CD4-positive, alpha-beta memory T cell (primary cell): ENCODE data around the gene LSM14B. TPM values are rescaled to one million over a fixed set of nuclear protein-coding genes. Genes with fewer than 3 reads are reported as not detected.
A peak's percentile ranks its signal among the peaks of the same experiment; 100 is the strongest.

Source experiments
- CTCF ChIA-PET: fragments of 350-600 bp; sonication (Branson Sonifier 250); formaldehyde crosslinking; loops from one replicate; lab custom pipeline; 2021; ENCODE audit warnings: inconsistent platforms; ENCODE audit not compliant: partially characterized antibody; lab: Charles Lee
- POLR2A ChIA-PET: fragments of 350-600 bp; sonication (Branson Sonifier 250); formaldehyde crosslinking; loops from one replicate; lab custom pipeline; 2021; ENCODE audit not compliant: partially characterized antibody; lab: Charles Lee
- DNase-seq, 5 donors: peaks; one replicate each; pipeline versions ENCODE4 v3.0.0 to v3.0.0-alpha.2; 2020 to 2022; ENCODE audit warnings: mixed read lengths in 1 of 5
- H3K27ac ChIP-seq: one replicate; pipeline ENCODE4 v1.7.0; 2013; ENCODE audit warnings: low read depth, low read length
- H3K27me3 ChIP-seq: 2 replicates; pipeline ENCODE4 v1.7.0; 2013; ENCODE audit warnings: mild to moderate bottlenecking, low read length, moderate library complexity; ENCODE audit not compliant: insufficient read depth
- H3K36me3 ChIP-seq: 2 replicates; pipeline ENCODE4 v1.7.0; 2013; ENCODE audit warnings: mild to moderate bottlenecking, low read length, moderate library complexity; ENCODE audit not compliant: insufficient read depth
- H3K4me1 ChIP-seq: 2 replicates; pipeline ENCODE4 v1.7.0; 2013; ENCODE audit warnings: mild to moderate bottlenecking, low read length, moderate library complexity; ENCODE audit not compliant: insufficient read depth
- H3K4me3 ChIP-seq, 2 donors: one replicate each; pipeline ENCODE4 v1.7.0; 2013; ENCODE audit warnings: low read length in 2 of 2, mild to moderate bottlenecking in 1 of 2
- H3K9me3 ChIP-seq, 2 donors: one replicate each; pipeline ENCODE4 v1.7.0; 2013; ENCODE audit warnings: low read length in 2 of 2, control low read depth in 1 of 2; ENCODE audit not compliant: control insufficient read depth in 1 of 2
- H3K27ac Mint-ChIP-seq, 7 donors: one replicate each; pipeline ENCODE4 v1.8.0; 2020 to 2021; ENCODE audit warnings: mixed read lengths in 7 of 7, mild to moderate bottlenecking in 6 of 7, inconsistent platforms in 3 of 7, moderate library complexity in 3 of 7
- H3K27me3 Mint-ChIP-seq, 2 donors: one replicate each; pipeline ENCODE4 v1.8.0; 2020 to 2021; ENCODE audit warnings: mixed read lengths in 2 of 2
- H3K36me3 Mint-ChIP-seq, 2 donors: one replicate each; pipeline ENCODE4 v1.8.0; 2020 to 2021; ENCODE audit warnings: mixed read lengths in 2 of 2, inconsistent platforms in 1 of 2, mild to moderate bottlenecking in 1 of 2
- H3K4me1 Mint-ChIP-seq, 4 donors: one replicate each; pipeline ENCODE4 v1.8.0; 2020 to 2021; ENCODE audit warnings: mixed read lengths in 4 of 4, mild to moderate bottlenecking in 1 of 4
- H3K4me3 Mint-ChIP-seq, 8 donors: one replicate each; pipeline ENCODE4 v1.8.0; 2020 to 2021; ENCODE audit warnings: mixed read lengths in 8 of 8, mild to moderate bottlenecking in 7 of 8, moderate library complexity in 6 of 8, inconsistent platforms in 3 of 8
- H3K9me3 Mint-ChIP-seq, 8 donors: one replicate each; pipeline ENCODE4 v1.8.0; 2020 to 2021; ENCODE audit warnings: mixed read lengths in 8 of 8, mild to moderate bottlenecking in 5 of 8, inconsistent platforms in 3 of 8, moderate library complexity in 1 of 8
- intact Hi-C: fragments of 100-400 bp; cut with micrococcal nuclease; formaldehyde crosslinking; loops from one replicate; pipeline ENCODE4 v1.15.1; 2023
- polyA plus RNA-seq, 2 donors: library from polyadenylated mRNA; unstranded; fragments of 300-500 nt; fragmentation: Illumina TruSeq; gene quantifications; one replicate each; pipeline ENCODE4 v1.2.3, GENCODE V29; 2021
- total RNA-seq, 2 experiments: library from RNA; stranded (reverse); gene quantifications; one replicate each; pipeline ENCODE4 v1.2.3, GENCODE V29; 2021

The LSM14B gene
- total and polyA plus RNA-seq, 4 experiments from 2014 or later: 0.78 to 50.3 (median 24.8) TPM

- Histone ChIP-seq H3K36me3 (no peaks in the 10 kb centered on the region), H3K9me3 (peaks cover 0 to 2% of the 10 kb centered on the region in 2 donors), H3K27ac (no peak overlapping the region), H3K4me3 (no peak overlapping the region), H3K27me3 (no peaks in the 10 kb centered on the region), H3K4me1 (no peaks in the 10 kb centered on the region)
- ChIA-PET POLR2A (no interaction called here), CTCF (interaction anchor here (1.6 kb wide), 1 partner anchor 11 kb away, joined by 5 read pairs; no protein-coding TSS in a partner anchor)
- intact Hi-C loops: no loop called here
- DNase-seq: no peak
- peak overlapping the region in 1 of 8 donors; percentile 10 for H3K4me3 Mint-ChIP-seq
- H3K27me3 Mint-ChIP-seq: peaks cover 3 to 6% of the 10 kb centered on the region in 2 donors
- H3K27ac Mint-ChIP-seq: peak overlapping the region in 1 of 7 donors; percentile 32
- H3K4me1 Mint-ChIP-seq: peaks cover 0 to 2% (median 0%) of the 10 kb centered on the region in 4 donors
- peaks cover 18 to 24% of the 10 kb centered on the region in 2 donors for H3K36me3 Mint-ChIP-seq
- H3K9me3 Mint-ChIP-seq: peaks cover 0 to 78% (median 47%) of the 10 kb centered on the region in 8 donors
Measured at GRCh38 chr20:62101078-62101477, 21.2 kb upstream of the LSM14B start.

GRCh38 chr20:62103508-62104233 is 18.6 kb upstream of the LSM14B start:
- peaks cover 3 to 6% of the 10 kb centered on the region in 2 donors for H3K27me3 Mint-ChIP-seq
- no peaks in the 10 kb centered on the region for H3K36me3 ChIP-seq
- H3K27ac Mint-ChIP-seq: no peak overlapping the region
- no peak overlapping the region for H3K27ac ChIP-seq
- peaks cover 28 to 36% of the 10 kb centered on the region in 2 donors for H3K36me3 Mint-ChIP-seq
- DNase-seq: no peak
- no peaks in the 10 kb centered on the region for H3K4me1 ChIP-seq
- peaks cover 0 to 2% (median 0%) of the 10 kb centered on the region in 4 donors for H3K4me1 Mint-ChIP-seq
- no peaks in the 10 kb centered on the region for H3K27me3 ChIP-seq
- H3K9me3 Mint-ChIP-seq: peaks cover 0 to 97% (median 71%) of the 10 kb centered on the region in 8 donors
- H3K9me3 ChIP-seq: peaks cover 5 to 21% of the 10 kb centered on the region in 2 donors
- H3K4me3 ChIP-seq: no peak overlapping the region
- no peak overlapping the region for H3K4me3 Mint-ChIP-seq
- CTCF ChIA-PET: no interaction called here
- intact Hi-C loops: no loop called here
- POLR2A ChIA-PET: no interaction called here

GRCh38 chr20:62104234-62104789 is 18.0 kb upstream of the LSM14B start:
- H3K9me3 Mint-ChIP-seq: peaks cover 0 to 99% (median 76%) of the 10 kb centered on the region in 8 donors
- no peak overlapping the region for H3K4me3 Mint-ChIP-seq
- H3K27me3 Mint-ChIP-seq: peaks cover 3 to 6% of the 10 kb centered on the region in 2 donors
- no peak overlapping the region for H3K27ac ChIP-seq
- no peak overlapping the region for H3K27ac Mint-ChIP-seq
- H3K27me3 ChIP-seq: no peaks in the 10 kb centered on the region
- H3K36me3 Mint-ChIP-seq: peaks cover 33 to 41% of the 10 kb centered on the region in 2 donors
- no peak overlapping the region for H3K4me3 ChIP-seq
- H3K4me1 Mint-ChIP-seq: peaks cover 0 to 2% (median 0%) of the 10 kb centered on the region in 4 donors
- no peak for DNase-seq
- peaks cover 5 to 28% of the 10 kb centered on the region in 2 donors for H3K9me3 ChIP-seq
- no peaks in the 10 kb centered on the region for H3K4me1 ChIP-seq
- intact Hi-C loops: no loop called here
- no peaks in the 10 kb centered on the region for H3K36me3 ChIP-seq
- CTCF ChIA-PET: no interaction called here
- POLR2A ChIA-PET: no interaction called here

GRCh38 chr20:62104791-62105345 is 17.4 kb upstream of the LSM14B start:
- H3K4me1 ChIP-seq: no peaks in the 10 kb centered on the region
- peaks cover 0 to 99% (median 77%) of the 10 kb centered on the region in 8 donors for H3K9me3 Mint-ChIP-seq
- DNase-seq: no peak
- H3K4me3 ChIP-seq: no peak overlapping the region
- peaks cover 35 to 41% of the 10 kb centered on the region in 2 donors for H3K36me3 Mint-ChIP-seq
- peaks cover 0 to 2% (median 0%) of the 10 kb centered on the region in 4 donors for H3K4me1 Mint-ChIP-seq
- peak overlapping the region in 1 of 7 donors; percentile 35 for H3K27ac Mint-ChIP-seq
- intact Hi-C loops: no loop called here
- H3K36me3 ChIP-seq: no peaks in the 10 kb centered on the region
- no peak overlapping the region for H3K27ac ChIP-seq
- ChIA-PET CTCF (no interaction called here), POLR2A (no interaction called here)
- H3K27me3 ChIP-seq: no peaks in the 10 kb centered on the region
- peaks cover 3 to 6% of the 10 kb centered on the region in 2 donors for H3K27me3 Mint-ChIP-seq
- peaks cover 5 to 31% of the 10 kb centered on the region in 2 donors for H3K9me3 ChIP-seq
- H3K4me3 Mint-ChIP-seq: no peak overlapping the region

- no peak overlapping the region for H3K27ac ChIP-seq
- H3K4me1 ChIP-seq: no peaks in the 10 kb centered on the region
- peaks cover 5 to 35% of the 10 kb centered on the region in 2 donors for H3K9me3 ChIP-seq
- peaks cover 35 to 46% of the 10 kb centered on the region in 2 donors for H3K36me3 Mint-ChIP-seq
- peaks cover 3 to 6% of the 10 kb centered on the region in 2 donors for H3K27me3 Mint-ChIP-seq
- H3K4me3 Mint-ChIP-seq: peak overlapping the region in 1 of 8 donors; percentile 32
- no peak overlapping the region for H3K4me3 ChIP-seq
- H3K27me3 ChIP-seq: no peaks in the 10 kb centered on the region
- ChIA-PET POLR2A (interaction anchor here (0.7 kb wide), 1 partner anchor 16 kb away, joined by 3 read pairs; no protein-coding TSS in a partner anchor), CTCF (no interaction called here)
- H3K9me3 Mint-ChIP-seq: peaks cover 0 to 97% (median 79%) of the 10 kb centered on the region in 8 donors
- no peak for DNase-seq
- H3K27ac Mint-ChIP-seq: no peak overlapping the region
- H3K4me1 Mint-ChIP-seq: peaks cover 0 to 2% (median 0%) of the 10 kb centered on the region in 4 donors
- H3K36me3 ChIP-seq: no peaks in the 10 kb centered on the region
- intact Hi-C loops: no loop called here
Measured at GRCh38 chr20:62105592-62105991, 16.7 kb upstream of the LSM14B start.

- H3K4me1 ChIP-seq: no peaks in the 10 kb centered on the region
- no peak overlapping the region for H3K4me3 ChIP-seq
- H3K27ac Mint-ChIP-seq: no peak overlapping the region
- H3K27ac ChIP-seq: no peak overlapping the region
- H3K27me3 ChIP-seq: no peaks in the 10 kb centered on the region
- H3K36me3 ChIP-seq: no peaks in the 10 kb centered on the region
- POLR2A ChIA-PET: interaction anchor here (1.0 kb wide), 1 partner anchor 10 kb away, joined by 3 read pairs; no protein-coding TSS in a partner anchor
- CTCF ChIA-PET: no interaction called here
- H3K9me3 Mint-ChIP-seq: peaks cover 0 to 92% (median 71%) of the 10 kb centered on the region in 8 donors
- peaks cover 5 to 58% of the 10 kb centered on the region in 2 donors for H3K9me3 ChIP-seq
- no peaks in the 10 kb centered on the region for H3K27me3 Mint-ChIP-seq
- H3K36me3 Mint-ChIP-seq: peaks cover 20 to 24% of the 10 kb centered on the region in 2 donors
- peaks cover 0 to 4% (median under 1%) of the 10 kb centered on the region in 4 donors for H3K4me1 Mint-ChIP-seq
- no peak for DNase-seq
- H3K4me3 Mint-ChIP-seq: no peak overlapping the region
- intact Hi-C loops: no loop called here
Measured at GRCh38 chr20:62111148-62111547, 11.1 kb upstream of the LSM14B start.

- H3K4me3 ChIP-seq: no peak overlapping the region
- peaks cover 4 to 13% (median 7%) of the 10 kb centered on the region in 4 donors for H3K4me1 Mint-ChIP-seq
- H3K36me3 ChIP-seq: no peaks in the 10 kb centered on the region
- intact Hi-C loops: no loop called here
- H3K4me1 ChIP-seq: peaks cover 9% of the 10 kb centered on the region
- no peak overlapping the region for H3K4me3 Mint-ChIP-seq
- no peak for DNase-seq
- peaks cover 5 to 49% of the 10 kb centered on the region in 2 donors for H3K9me3 ChIP-seq
- peaks cover 16 to 18% of the 10 kb centered on the region in 2 donors for H3K36me3 Mint-ChIP-seq
- no peaks in the 10 kb centered on the region for H3K27me3 ChIP-seq
- H3K27me3 Mint-ChIP-seq: no peaks in the 10 kb centered on the region
- H3K27ac ChIP-seq: no peak overlapping the region
- peaks cover 0 to 84% (median 61%) of the 10 kb centered on the region in 8 donors for H3K9me3 Mint-ChIP-seq
- CTCF ChIA-PET: no interaction called here
- POLR2A ChIA-PET: interaction anchor here (0.9 kb wide), 1 partner anchor 46 kb away, joined by 5 read pairs; the partner anchor contains the start of gene TAF4
- H3K27ac Mint-ChIP-seq: no peak overlapping the region
Measured at GRCh38 chr20:62112368-62112767, 9.9 kb upstream of the LSM14B start.
